GM19452 (cell line): ENCODE measurements around the gene HNRNPDL.
"Not testable (repeated sequence)": the region's sequence is repeated elsewhere in the genome, so short reads cannot be mapped to it uniquely, and the experiment has no call there.

Experiments
- ATAC-seq: cut with Tn5 transposase; IDR thresholded peaks from one replicate; pipeline ENCODE4 v1.9.1; 2021; ENCODE audit not compliant: unreplicated experiment

HNRNPDL gene

DNA sequence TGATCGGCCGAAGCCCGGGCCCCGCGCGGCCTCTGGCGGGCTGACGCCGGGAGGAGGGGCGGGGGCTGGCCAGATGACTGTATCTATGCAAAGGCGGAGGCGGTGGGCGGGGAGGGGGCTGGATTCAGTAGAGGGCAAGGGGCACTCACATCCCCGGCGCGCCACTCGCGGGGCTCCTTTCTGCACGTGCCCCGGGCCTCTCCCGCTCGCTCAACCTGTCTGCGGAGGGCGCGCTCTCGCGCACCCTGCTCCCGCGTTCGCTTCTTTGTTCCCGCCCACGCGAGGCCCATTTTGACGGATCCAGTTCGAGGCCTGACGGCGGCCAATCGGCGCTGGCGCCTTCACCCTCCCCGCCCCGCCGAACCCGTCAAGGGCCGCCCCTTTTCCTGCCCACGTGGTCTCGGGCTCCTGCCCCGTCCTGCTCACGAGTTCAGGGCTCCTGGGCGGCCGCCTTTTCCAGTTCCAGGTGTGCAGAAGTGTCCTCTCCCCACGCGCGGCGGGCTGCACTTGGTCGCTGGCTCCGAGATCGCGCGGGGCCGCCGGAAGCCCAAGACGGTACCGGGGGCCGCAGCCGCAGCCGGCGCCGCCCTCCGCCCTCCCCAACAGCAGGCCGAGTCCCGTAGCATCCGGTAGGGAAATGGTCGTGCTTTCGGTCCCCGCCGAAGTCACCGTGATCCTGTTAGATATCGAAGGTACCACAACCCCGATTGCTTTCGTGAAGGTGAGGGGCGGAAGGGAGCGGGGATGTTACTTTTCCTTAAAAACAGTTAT is at the start of gene HNRNPDL, which contains the start of gene ENOPH1:
Gene HNRNPDL (minus strand): TSS at position 270 of the 771 bp plus-strand sequence. CDS start 772 bp downstream, outside the sequence.
Gene ENOPH1 (plus strand): TSS at position 398 of the 771 bp plus-strand sequence. CDS start 240 bp downstream, at position 638.
- peak; percentile 65 for ATAC-seq

DNA sequence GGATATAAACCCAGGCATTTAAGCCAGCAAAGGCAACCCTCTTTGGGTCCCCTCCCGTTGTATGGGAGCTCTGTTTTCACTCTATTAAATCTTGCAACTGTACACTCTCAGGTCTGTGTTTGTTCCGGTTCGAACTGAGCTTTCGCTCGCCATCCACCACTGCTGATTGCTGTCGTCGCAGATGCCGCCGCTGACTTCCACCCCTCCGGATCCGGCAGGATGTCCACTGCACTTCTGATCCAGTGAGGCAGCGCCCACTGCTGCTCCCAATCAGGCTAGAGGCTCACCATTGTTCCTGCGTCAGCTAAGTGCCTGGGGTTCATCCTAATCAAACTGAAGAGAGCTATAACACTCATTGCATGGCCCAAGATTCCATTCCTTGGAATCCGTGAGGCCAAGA is 49.3 kb upstream of the HNRNPDL start:
- ATAC-seq: no peak

GRCh38 chr4:82477469-82477868 is 47.2 kb upstream of the HNRNPDL start:
- ATAC-seq: not testable (repeated sequence)

DNA sequence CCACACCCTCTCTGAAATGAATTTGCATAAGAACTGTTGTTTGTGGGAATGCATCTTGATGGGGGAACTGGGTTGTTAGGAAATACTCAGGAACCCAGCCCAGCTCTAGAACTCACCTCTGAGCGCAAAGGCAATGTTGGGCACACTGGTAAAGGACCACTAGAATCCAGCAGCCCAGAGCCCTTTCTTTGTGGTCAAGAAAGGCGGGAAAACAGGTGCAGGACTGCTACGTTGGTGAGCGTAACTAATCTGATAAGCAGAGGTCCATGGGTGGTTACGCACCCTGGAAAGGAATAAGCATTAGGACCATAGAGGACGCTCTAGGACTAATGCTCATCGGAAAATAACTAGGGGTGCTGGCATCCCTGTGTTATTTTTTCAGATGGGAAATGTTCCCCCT is 45.7 kb upstream of the HNRNPDL start:
- ATAC-seq: not testable (repeated sequence)

DNA sequence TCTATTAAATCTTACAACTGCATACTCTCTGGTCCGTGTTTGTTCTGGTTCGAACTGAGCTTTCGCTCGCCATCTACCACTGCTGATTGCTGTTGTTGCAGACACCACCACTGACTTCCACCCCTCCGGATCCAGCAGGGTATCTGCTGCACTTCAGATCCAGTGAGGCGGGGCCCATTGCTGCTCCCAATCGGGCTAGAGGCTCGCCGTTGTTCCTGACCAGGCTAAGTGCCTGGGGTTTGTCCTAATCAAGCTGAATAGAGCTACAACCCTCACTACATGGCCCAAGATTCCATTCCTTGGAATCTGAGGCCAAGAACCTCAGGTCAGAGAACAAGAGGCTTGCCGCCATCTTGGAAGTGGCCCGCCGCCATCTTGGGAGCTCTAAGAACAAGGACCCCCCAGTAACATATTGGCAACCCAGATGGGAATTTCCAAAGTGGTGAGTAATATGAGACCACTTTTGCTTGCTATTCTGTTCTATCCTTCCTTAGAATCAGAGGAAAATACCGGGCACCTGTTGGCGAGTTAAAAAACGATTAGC is 43.4 kb upstream of the HNRNPDL start:
- ATAC-seq: no peak

GRCh38 chr4:82473080-82473479 is 42.8 kb upstream of the HNRNPDL start:
- ATAC-seq: not testable (repeated sequence)

DNA sequence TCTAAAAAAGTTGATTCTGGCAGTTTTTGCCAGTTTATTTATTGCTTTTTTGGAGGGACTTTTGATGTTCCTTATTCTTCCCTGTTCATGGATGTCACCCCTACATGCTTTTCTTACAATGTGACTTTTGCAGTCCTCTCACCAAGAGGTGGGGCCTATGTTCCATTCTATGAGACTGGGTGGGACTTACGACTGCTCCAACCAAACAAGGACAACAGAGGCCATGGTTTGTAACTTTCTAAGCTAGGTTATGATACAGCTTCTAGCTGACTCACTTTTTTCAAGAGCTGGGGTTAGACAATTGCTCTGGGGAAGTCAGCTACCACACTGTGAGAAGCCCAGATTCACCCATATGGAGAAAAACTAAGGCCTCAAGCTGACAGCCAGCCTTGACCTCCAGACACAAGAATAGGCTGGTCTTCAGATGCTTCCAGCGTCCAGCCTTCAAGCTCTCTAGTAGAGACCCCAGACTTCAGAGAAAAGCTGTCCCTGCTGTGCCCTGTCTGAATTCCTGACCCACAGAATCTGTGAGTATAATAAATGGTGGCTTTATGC is 39.6 kb upstream of the HNRNPDL start:
- no peak for ATAC-seq

GRCh38 chr4:82467471-82467870 is 37.2 kb upstream of the HNRNPDL start:
- no peak for ATAC-seq

DNA sequence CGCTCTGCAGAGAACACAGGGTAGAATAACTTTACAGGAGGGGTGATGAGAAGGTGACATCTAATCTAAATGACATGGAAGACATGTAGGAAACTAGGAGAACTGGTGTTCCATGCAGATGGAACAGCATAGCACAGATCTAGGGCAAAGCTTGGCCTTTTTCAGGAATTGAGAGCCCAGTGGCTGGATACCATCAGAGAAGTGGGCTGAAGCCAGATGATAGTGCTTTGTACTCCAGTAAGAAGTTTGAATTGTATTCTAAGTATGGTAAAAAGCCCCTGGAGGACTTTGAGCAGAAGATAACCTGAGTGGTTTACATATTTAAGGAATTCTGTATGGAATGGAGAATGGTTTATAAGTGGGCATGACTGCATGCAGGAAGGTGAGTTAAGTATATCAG is 33.0 kb upstream of the HNRNPDL start:
- no peak for ATAC-seq

DNA sequence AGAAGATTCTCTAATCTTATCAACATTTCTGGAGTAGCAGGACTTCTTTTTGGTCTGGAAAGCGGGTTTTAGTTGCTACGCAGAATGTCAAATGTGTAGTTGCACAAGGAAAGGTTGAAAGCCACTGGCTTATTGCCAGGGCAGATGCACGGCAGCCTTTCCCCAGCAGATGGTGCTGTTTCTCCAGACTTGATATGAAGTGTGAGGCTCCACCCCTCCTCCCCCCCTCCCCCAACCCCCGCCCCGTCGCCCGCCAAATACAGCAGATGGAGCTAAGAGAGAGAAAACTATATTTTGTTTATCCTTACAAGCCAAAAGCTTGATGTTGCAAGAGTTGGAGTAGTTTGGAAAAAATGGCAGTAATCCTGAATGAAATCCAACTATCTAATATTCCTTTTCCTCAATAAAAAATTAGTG is 32.2 kb upstream of the HNRNPDL start:
- peak; percentile 83 for ATAC-seq

DNA sequence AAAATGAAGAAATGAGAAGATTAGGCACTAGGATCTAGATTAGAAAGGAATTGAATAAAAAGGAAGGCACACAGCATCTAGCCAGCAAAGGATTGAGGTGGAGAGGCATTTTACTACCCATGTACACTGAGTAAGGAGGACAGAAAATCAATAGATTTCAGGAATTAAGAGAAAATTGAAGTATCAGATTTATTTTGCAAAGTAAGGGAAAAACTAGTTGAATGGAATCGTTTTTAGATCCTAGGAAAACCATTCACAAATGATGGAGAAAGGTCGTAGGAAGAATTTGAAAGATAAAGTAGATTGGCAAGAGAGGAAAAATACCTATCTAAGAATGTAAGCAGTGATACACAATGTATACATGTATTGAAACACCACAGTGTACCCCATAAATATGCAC is 31.4 kb upstream of the HNRNPDL start:
- ATAC-seq: no peak

- no peak for ATAC-seq
These were observed 28.5 kb upstream of the HNRNPDL start for GRCh38 chr4:82458729-82459128.

DNA sequence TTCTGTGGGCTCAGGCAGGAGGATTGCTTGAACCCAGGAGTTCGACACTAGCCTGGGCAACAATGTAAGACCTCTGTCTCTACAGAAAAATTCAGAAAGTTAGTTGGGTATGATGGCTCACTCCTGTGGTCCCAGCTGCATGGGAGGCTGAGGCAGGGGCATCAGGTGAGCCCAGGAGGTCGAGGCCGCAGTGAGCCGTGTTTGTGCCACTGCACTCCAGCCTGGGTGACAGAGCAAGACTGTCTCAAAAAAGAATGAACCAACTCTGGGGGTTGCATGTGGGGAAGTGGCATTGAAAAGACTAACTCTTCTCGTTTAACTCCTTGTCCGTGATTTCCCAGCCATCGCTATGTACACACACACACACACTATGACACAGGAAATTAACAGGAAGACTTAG is 27.0 kb upstream of the HNRNPDL start:
- no peak for ATAC-seq

DNA sequence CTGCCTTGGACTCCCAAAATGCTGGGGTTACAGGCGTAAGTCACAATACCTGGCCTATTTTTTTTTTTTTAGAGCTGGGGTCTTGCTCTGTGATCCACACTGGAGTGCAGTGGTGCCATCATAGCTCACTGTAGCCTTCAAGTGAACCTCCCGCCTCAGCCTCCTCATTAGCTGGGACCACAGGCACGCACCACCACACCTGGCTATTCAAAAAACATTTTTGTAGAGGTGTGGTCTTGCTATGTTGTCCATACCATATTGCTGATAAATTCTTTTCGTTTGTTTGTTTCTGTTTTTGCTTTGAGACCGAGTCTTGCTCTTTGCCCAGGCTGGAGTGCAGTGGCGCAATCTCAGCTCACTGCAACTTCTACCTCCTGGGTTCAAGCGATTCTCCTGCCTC is 21.8 kb upstream of the HNRNPDL start:
- ATAC-seq: no peak

- no peak for ATAC-seq
These were observed 20.9 kb upstream of the HNRNPDL start for GRCh38 chr4:82450966-82451755.

GRCh38 chr4:82447886-82448285 is 17.6 kb upstream of the HNRNPDL start:
- no peak for ATAC-seq

DNA sequence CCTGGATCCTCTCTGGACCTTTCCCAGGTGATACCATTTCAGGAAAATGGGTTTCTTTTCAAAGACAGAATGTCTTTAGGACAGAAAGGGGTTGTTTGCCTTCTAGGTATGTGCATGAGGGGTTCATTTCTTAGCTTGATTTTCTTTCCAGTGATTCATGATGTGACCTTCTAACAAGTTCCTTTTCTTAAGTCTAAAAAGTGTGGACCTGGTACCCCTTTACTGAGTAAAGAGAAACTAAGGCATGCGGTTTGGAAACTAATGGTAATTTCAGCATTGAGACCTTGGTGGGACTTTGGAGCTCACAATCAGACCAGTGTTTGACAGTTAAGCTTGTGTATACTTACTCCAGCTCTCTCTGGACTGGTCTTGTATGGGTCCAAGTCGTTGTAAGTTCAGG is 8.8 kb upstream of the HNRNPDL start:
- ATAC-seq: no peak

- no peak for ATAC-seq
These were observed 7.2 kb upstream of the HNRNPDL start for GRCh38 chr4:82437285-82438005.

DNA sequence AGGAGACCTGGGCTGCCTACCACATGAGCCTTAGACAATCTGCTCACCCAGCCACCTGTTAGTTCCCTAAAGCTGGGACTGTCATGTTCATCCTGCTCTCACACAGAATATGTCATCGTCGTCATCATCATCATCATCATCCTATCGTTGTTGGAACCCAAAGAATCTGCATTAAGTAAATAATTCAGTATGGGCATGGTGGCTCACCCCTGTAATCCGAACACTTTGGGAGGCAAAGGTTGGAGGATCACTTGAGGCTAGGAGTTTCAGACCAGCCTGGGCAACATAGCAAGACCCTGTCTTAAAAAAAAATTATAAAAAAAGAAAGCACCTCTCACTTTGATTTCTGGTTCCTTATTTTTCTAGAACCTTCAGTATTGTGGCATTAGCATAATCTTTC is 6.5 kb upstream of the HNRNPDL start:
- ATAC-seq: no peak

- no peak for ATAC-seq
These were observed 5.9 kb upstream of the HNRNPDL start for GRCh38 chr4:82436130-82436529.

GRCh38 chr4:82434949-82435348 is 4.7 kb upstream of the HNRNPDL start:
- no peak for ATAC-seq
